ENCODE measurements around the gene ADAT2.

ADAT2 gene

GRCh38 chr6:143441010-143441409 lies 9.5 kb downstream of the ADAT2 start:
- DNase-seq: no peak

GRCh38 chr6:143432588-143432987 lies 17.9 kb downstream of the ADAT2 start:
- DNase-seq: no peak

- DNase-seq: no peak
Observed at GRCh38 chr6:143431226-143431625, 19.3 kb downstream of the ADAT2 start.

- no peak for DNase-seq
Observed at GRCh38 chr6:143429970-143430369, 20.5 kb downstream of the ADAT2 start.

GRCh38 chr6:143427109-143427817 lies 23.2 kb downstream of the ADAT2 start:
- DNase-seq: peak; percentile 70 to 82 (median 76)

GRCh38 chr6:143426026-143426425 lies 24.5 kb downstream of the ADAT2 start:
- DNase-seq: no peak

- no peak for DNase-seq
Observed at GRCh38 chr6:143419526-143419925, 31.0 kb downstream of the ADAT2 start.

GRCh38 chr6:143414769-143415168 lies 35.7 kb downstream of the ADAT2 start:
- DNase-seq: no peak

- DNase-seq: no peak
Observed at GRCh38 chr6:143410859-143411270, 39.6 kb downstream of the ADAT2 start.

- DNase-seq: no peak
Observed at GRCh38 chr6:143408787-143409162, 41.7 kb downstream of the ADAT2 start.

- DNase-seq: no peak
Observed at GRCh38 chr6:143408151-143408786, 42.2 kb downstream of the ADAT2 start.

- no peak for DNase-seq
Observed at GRCh38 chr6:143406673-143407072, 43.8 kb downstream of the ADAT2 start.

GRCh38 chr6:143405373-143406154 lies 44.9 kb downstream of the ADAT2 start:
- no peak for DNase-seq

GRCh38 chr6:143402721-143403336 lies 47.7 kb downstream of the ADAT2 start:
- DNase-seq: no peak

GRCh38 chr6:143401636-143402370 lies 48.7 kb downstream of the ADAT2 start:
- no peak for DNase-seq

- no peak for DNase-seq
Observed at GRCh38 chr6:143401068-143401446, 49.4 kb downstream of the ADAT2 start.

- peak; percentile 70 to 88 (median 82) for DNase-seq
Observed at GRCh38 chr6:143400258-143401067, 50.0 kb downstream of the ADAT2 start.

- no peak for DNase-seq
Observed at GRCh38 chr6:143399775-143400174, 50.7 kb downstream of the ADAT2 start.

- no peak for DNase-seq
Observed at GRCh38 chr6:143399176-143399575, 51.3 kb downstream of the ADAT2 start.

- no peak for DNase-seq
Observed at GRCh38 chr6:143397227-143398222, 53.0 kb downstream of the ADAT2 start.

Measured in suppressor macrophage (primary cell).